CD14-positive monocyte (primary cell): ENCODE measurements around the gene TRAF5. TPM values are rescaled to one million over a fixed set of nuclear protein-coding genes. Genes with fewer than 3 reads are reported as not detected.

ENCODE experiments used
- DNase-seq, 3 donors: peaks; one replicate each; pipeline ENCODE4 v3.0.0-alpha.2; 2011 to 2022
- H2AFZ ChIP-seq: 2 replicates; pipeline ENCODE4 v1.6.0; 2012; ENCODE audit warnings: mild to moderate bottlenecking, low read depth, low read length, inconsistent platforms; ENCODE audit not compliant: insufficient read depth, poor library complexity, severe bottlenecking
- H3K27ac ChIP-seq, 2 donors: 1 replicate in 1 of 2; 2 replicates in 1 of 2; pipeline ENCODE4 v1.5.1; 2012 to 2013; ENCODE audit warnings: low read length in 2 of 2, control low read depth in 1 of 2, inconsistent platforms in 1 of 2, low read depth in 1 of 2, mild to moderate bottlenecking in 1 of 2
- H3K27me3 ChIP-seq, 2 donors: one replicate each; pipeline versions ENCODE4 v1.6.0 to v1.6.1; 2011 to 2013; ENCODE audit warnings: low read length in 2 of 2; ENCODE audit not compliant: control insufficient read depth in 2 of 2, insufficient read depth in 2 of 2
- H3K36me3 ChIP-seq, 2 donors: replicated peaks in 1 of 2; 1 replicate in 1 of 2; 2 replicates in 1 of 2; pipeline versions ENCODE4 v1.5.1 to v1.6.1; 2012 to 2013; ENCODE audit warnings: low read length in 2 of 2, control low read depth in 1 of 2, inconsistent platforms in 1 of 2, mild to moderate bottlenecking in 1 of 2; ENCODE audit not compliant: insufficient read depth in 2 of 2, control insufficient read depth in 1 of 2
- H3K4me1 ChIP-seq, 2 donors: 1 replicate in 1 of 2; 2 replicates in 1 of 2; pipeline versions ENCODE4 v1.5.1 to v1.6.1; 2012 to 2013; ENCODE audit warnings: low read length in 2 of 2, control low read depth in 1 of 2, inconsistent platforms in 1 of 2, mild to moderate bottlenecking in 1 of 2, moderate library complexity in 1 of 2; ENCODE audit not compliant: insufficient read depth in 2 of 2, control insufficient read depth in 1 of 2
- H3K4me2 ChIP-seq: replicated peaks from 2 replicates; pipeline ENCODE3; 2012; ENCODE audit warnings: low read length, moderate library complexity, mild to moderate bottlenecking; ENCODE audit not compliant: poor library complexity, severe bottlenecking; ENCODE audit errors: extremely low read depth
- H3K4me3 ChIP-seq, 3 experiments: fragments of 200-600 bp in 1 of 3; sonication (generic) in 1 of 3; replicated peaks in 1 of 3; 1 replicate in 2 of 3; 2 replicates in 1 of 3; pipeline ENCODE4 v1.5.1; 2011 to 2013; ENCODE audit warnings: low read length in 3 of 3, mild to moderate bottlenecking in 3 of 3, control low read depth in 2 of 3, low read depth in 2 of 3, inconsistent platforms in 1 of 3, moderate library complexity in 1 of 3
- H3K79me2 ChIP-seq: 2 replicates; pipeline ENCODE4 v1.6.0; 2012; ENCODE audit warnings: mild to moderate bottlenecking, control low read depth, inconsistent platforms, low read length, moderate library complexity; ENCODE audit not compliant: insufficient read depth
- H3K9ac ChIP-seq: 2 replicates; pipeline ENCODE4 v1.6.0; 2017; ENCODE audit warnings: low read length, mild to moderate bottlenecking; ENCODE audit not compliant: insufficient read depth, poor library complexity, severe bottlenecking
- H3K9me3 ChIP-seq, 2 donors: replicated peaks in 1 of 2; 1 replicate in 1 of 2; 2 replicates in 1 of 2; pipeline versions ENCODE4 v1.5.1 to v1.6.1; 2012 to 2013; ENCODE audit warnings: low read length in 2 of 2, control low read depth in 1 of 2; ENCODE audit not compliant: control insufficient read depth in 1 of 2, insufficient read depth in 1 of 2
- H4K20me1 ChIP-seq: 2 replicates; pipeline ENCODE4 v1.6.0; 2012; ENCODE audit warnings: mild to moderate bottlenecking, low read length, control low read depth, moderate library complexity; ENCODE audit not compliant: insufficient read depth
- H3K27ac Mint-ChIP-seq, 7 donors: one replicate each; pipeline ENCODE4 v1.8.0; 2020; ENCODE audit warnings: mild to moderate bottlenecking in 7 of 7, mixed read lengths in 7 of 7, moderate library complexity in 6 of 7, inconsistent platforms in 2 of 7
- H3K27me3 Mint-ChIP-seq, 3 donors: one replicate each; pipeline ENCODE4 v1.8.0; 2021 to 2022; ENCODE audit warnings: low read depth in 3 of 3, mild to moderate bottlenecking in 3 of 3, mixed read lengths in 3 of 3, moderate library complexity in 3 of 3, inconsistent platforms in 1 of 3
- H3K36me3 Mint-ChIP-seq, 2 donors: one replicate each; pipeline ENCODE4 v1.8.0; 2020; ENCODE audit warnings: mixed read lengths in 2 of 2, inconsistent platforms in 1 of 2, mild to moderate bottlenecking in 1 of 2
- H3K4me1 Mint-ChIP-seq: one replicate; pipeline ENCODE4 v1.8.0; 2020; ENCODE audit warnings: mild to moderate bottlenecking, mixed read lengths
- H3K4me3 Mint-ChIP-seq, 2 donors: one replicate each; pipeline ENCODE4 v1.8.0; 2020; ENCODE audit warnings: mild to moderate bottlenecking in 2 of 2, mixed read lengths in 2 of 2, moderate library complexity in 1 of 2
- H3K9me3 Mint-ChIP-seq, 7 donors: one replicate each; pipeline ENCODE4 v1.8.0; 2020 to 2022; ENCODE audit warnings: mixed read lengths in 7 of 7, mild to moderate bottlenecking in 6 of 7, moderate library complexity in 6 of 7, inconsistent platforms in 2 of 7
- WGBS: methylation state at CpG from one replicate; pipeline ENCODE4 v1.1.5; 2013; ENCODE audit warnings: missing lambda C conversion rate; ENCODE audit not compliant: insufficient coverage; 5-methylcytosine and 5-hydroxymethylcytosine counted together
- intact Hi-C, 2 donors: fragments of 100-400 bp; cut with micrococcal nuclease; formaldehyde crosslinking; loops; one replicate each; pipeline versions ENCODE4 v1.15.0 to v1.15.1; 2023
- polyA plus RNA-seq, 3 donors: library from polyadenylated mRNA; depleted of rRNA in 1 of 3; unstranded in 2 of 3; stranded (reverse) in 1 of 3; fragments of 300-500 nt in 2 of 3; fragments of >200 nt in 1 of 3; fragmentation: Illumina TruSeq in 2 of 3; gene quantifications; 1 replicate in 2 of 3; 2 replicates in 1 of 3; pipeline ENCODE4 v1.2.3, GENCODE V29; 2012 to 2021
- TF ChIP-seq, protein P1 (sequence below): fragments of 200-600 bp; IDR thresholded peaks from one replicate; pipeline ENCODE4 v1.8.0; 2022; ENCODE audit warnings: antibody characterized with exemption, mild to moderate bottlenecking

TRAF5 gene
- polyA plus RNA-seq, 3 donors: 1.0 to 3.8 (median 1.6) TPM

DNA sequence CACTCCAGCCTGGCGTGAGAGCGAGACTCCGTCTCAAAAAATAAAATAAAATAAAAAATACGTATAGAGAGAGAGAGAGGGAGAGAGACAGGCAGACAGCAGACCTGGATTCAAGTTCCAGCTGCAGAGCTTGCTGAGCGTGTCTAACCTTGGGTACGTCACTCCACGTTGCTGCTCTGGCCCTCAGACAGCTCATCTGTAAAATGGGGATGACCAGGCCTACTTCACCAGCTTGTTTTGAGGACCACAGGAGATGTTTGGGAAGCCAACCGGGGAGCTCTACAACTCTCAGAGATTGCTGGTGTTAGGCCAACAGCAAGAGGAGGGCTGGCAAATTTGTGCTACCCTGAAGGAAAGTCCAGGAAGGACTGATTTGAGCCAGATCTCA is 499 bp upstream of the TRAF5 start:
- Histone ChIP-seq H3K27me3 (no peaks in the 10 kb centered on the region), H3K36me3 (no peaks in the 10 kb centered on the region), H3K4me3 (peak overlapping the region; percentile 56 to 84 (median 66)), H4K20me1 (no peaks in the 10 kb centered on the region), H3K27ac (no peak overlapping the region), H3K4me2 (peak overlapping the region; percentile 79), H3K4me1 (peaks cover 11 to 12% of the 10 kb centered on the region in 2 donors), H3K9me3 (no peaks in the 10 kb centered on the region), H3K79me2 (no peaks in the 10 kb centered on the region), H3K9ac (no peak overlapping the region), H2AFZ (peak overlapping the region; percentile 86)
- H3K27ac Mint-ChIP-seq: peak overlapping the region in 4 of 7 donors; percentile 55 to 75 (median 64)
- H3K36me3 Mint-ChIP-seq: peaks cover 0 to 1% of the 10 kb centered on the region in 2 donors
- peaks cover 10 to 25% (median 23%) of the 10 kb centered on the region in 3 donors for H3K27me3 Mint-ChIP-seq
- peaks cover 0 to 2% (median 0%) of the 10 kb centered on the region in 7 donors for H3K9me3 Mint-ChIP-seq
- WGBS: 94% methylated on average over 6 of the region's 8 CpGs
- H3K4me3 Mint-ChIP-seq: peak overlapping the region; percentile 93 to 97
- no peak for DNase-seq
- peaks cover 23% of the 10 kb centered on the region for H3K4me1 Mint-ChIP-seq
- TF ChIP-seq, protein P1, sequence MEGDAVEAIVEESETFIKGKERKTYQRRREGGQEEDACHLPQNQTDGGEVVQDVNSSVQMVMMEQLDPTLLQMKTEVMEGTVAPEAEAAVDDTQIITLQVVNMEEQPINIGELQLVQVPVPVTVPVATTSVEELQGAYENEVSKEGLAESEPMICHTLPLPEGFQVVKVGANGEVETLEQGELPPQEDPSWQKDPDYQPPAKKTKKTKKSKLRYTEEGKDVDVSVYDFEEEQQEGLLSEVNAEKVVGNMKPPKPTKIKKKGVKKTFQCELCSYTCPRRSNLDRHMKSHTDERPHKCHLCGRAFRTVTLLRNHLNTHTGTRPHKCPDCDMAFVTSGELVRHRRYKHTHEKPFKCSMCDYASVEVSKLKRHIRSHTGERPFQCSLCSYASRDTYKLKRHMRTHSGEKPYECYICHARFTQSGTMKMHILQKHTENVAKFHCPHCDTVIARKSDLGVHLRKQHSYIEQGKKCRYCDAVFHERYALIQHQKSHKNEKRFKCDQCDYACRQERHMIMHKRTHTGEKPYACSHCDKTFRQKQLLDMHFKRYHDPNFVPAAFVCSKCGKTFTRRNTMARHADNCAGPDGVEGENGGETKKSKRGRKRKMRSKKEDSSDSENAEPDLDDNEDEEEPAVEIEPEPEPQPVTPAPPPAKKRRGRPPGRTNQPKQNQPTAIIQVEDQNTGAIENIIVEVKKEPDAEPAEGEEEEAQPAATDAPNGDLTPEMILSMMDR: no peak
- intact Hi-C loops: loop anchor here in 1 of 2 donors (10.0 kb wide), 1 partner anchor 149 kb away; no protein-coding TSS in a partner anchor

DNA sequence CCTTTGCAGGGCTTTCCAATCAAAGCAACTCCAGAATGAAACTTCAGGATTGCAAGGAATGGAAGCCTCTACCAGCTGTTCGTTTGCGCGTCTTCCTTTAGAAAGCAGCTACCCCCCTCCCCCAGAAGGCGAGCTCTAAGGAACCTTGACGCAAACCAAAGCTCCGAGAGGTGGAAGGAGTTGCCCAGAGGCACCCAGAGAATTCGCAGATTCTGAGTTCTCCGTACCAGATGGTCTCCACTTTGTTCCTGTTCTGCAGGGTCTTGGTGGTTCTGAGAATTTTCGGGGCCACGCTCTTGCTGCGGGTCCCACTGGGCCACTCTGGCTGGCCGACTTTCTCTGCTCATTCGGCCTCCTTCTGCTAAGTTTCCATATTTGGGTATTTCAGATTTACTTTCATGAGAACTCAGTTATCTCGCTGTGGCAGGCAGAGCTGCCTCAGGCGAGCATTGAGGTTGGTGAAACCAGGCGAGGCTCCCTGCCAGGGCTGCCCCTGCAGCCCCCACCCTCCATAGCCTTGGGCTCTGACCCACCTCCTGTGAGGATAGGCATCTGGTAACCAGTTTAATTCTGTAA is 801 bp downstream of the TRAF5 start:
- intact Hi-C loops: loop anchor here in 1 of 2 donors (10.0 kb wide), 1 partner anchor 147 kb away; no protein-coding TSS in a partner anchor
- H3K27ac Mint-ChIP-seq: peak overlapping the region in 5 of 7 donors; percentile 8 to 76 (median 18)

More for the DNA sequence above, 801 bp downstream of the TRAF5 start:
- Mint-ChIP-seq H3K27me3 (peaks cover 10 to 25% (median 23%) of the 10 kb centered on the region in 3 donors), H3K9me3 (peaks cover 0 to 2% (median 0%) of the 10 kb centered on the region in 7 donors), H3K4me1 (peaks cover 27% of the 10 kb centered on the region), H3K36me3 (peaks cover 0 to 1% of the 10 kb centered on the region in 2 donors), H3K4me3 (peak overlapping the region; percentile 96 to 97)
- Histone ChIP-seq H3K9ac (peak overlapping the region; percentile 78), H3K4me3 (peak overlapping the region; percentile 56 to 84 (median 66)), H3K9me3 (no peaks in the 10 kb centered on the region), H2AFZ (peak overlapping the region; percentile 86), H4K20me1 (no peaks in the 10 kb centered on the region), H3K4me2 (peak overlapping the region; percentile 79), H3K4me1 (peaks cover 11 to 12% of the 10 kb centered on the region in 2 donors), H3K79me2 (no peaks in the 10 kb centered on the region), H3K27ac (no peak overlapping the region), H3K36me3 (no peaks in the 10 kb centered on the region), H3K27me3 (no peaks in the 10 kb centered on the region)
- WGBS: 2% methylated on average over 16 of the region's 16 CpGs
- DNase-seq: peak in 2 of 3 donors; percentile 12 to 26
- TF ChIP-seq, protein P1: no peak
